Measurements from ENCODE around the gene TLE4. TPM values are rescaled to one million over a fixed set of nuclear protein-coding genes. Genes with fewer than 3 reads are reported as not detected.
"Not testable (repeated sequence)": the region's sequence is repeated elsewhere in the genome, so short reads cannot be mapped to it uniquely, and the experiment has no call there.

TLE4 gene
- total RNA-seq, 1 donor from 2014 or later: 20.7 TPM

DNA sequence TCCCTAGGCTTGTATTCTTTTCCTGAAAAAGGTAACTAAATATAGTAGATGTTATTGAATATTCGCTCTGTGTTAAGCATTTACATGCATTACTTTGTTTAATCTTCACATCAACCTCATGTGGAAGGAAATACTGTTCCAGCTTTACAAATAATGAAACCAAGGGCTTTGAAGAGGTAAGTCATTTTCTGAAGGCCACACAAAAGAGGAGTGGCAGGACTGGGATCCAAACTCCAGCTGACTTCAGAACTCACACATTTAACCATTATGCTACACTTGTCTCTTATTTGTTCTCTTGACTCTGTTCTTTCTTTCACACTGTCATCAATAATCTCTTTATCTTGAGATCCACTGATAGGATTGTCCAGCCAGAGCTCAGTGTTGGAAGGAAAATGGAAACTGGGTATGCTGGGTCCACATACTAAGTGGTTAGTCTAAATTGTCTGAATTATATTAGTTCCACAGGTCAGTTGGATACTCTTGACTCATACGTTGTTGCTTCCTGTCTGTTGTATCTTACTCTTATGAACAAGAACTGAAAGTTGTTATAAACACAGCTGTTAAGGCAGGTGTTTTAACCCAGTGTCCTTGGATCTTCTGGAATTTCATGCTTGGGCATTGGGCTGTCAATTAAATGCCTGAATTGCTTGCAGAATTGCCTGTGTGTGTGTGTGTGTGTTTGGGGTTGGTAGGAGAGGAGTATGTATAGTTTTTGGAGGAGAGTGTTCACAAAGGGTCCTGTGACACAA is 65.6 kb downstream of the TLE4 start:
- Mint-ChIP-seq H3K36me3 (ENCODE audit: low read depth) (peaks cover 29% of the 10 kb centered on the region), H3K27ac (no peak overlapping the region), H3K4me3 (ENCODE audit: low read depth) (no peak overlapping the region), H3K9me3 (peaks cover 5% of the 10 kb centered on the region), H3K27me3 (ENCODE audit: low read depth) (no peaks in the 10 kb centered on the region), H3K4me1 (ENCODE audit: low read depth) (peaks cover 42% of the 10 kb centered on the region)
- DNase-seq (ENCODE audit: low spot score): no peak
- intact Hi-C loops (cut with micrococcal nuclease): no loop called here

- Mint-ChIP-seq H3K9me3 (peaks cover 17% of the 10 kb centered on the region), H3K27ac (no peak overlapping the region), H3K4me1 (ENCODE audit: low read depth) (peaks cover 31% of the 10 kb centered on the region), H3K4me3 (ENCODE audit: low read depth) (no peak overlapping the region), H3K36me3 (ENCODE audit: low read depth) (peaks cover 38% of the 10 kb centered on the region), H3K27me3 (ENCODE audit: low read depth) (no peaks in the 10 kb centered on the region)
- DNase-seq (ENCODE audit: low spot score): no peak
- intact Hi-C loops (cut with micrococcal nuclease): no loop called here
These were observed 67.0 kb downstream of the TLE4 start for GRCh38 chr9:79638806-79639205.

DNA sequence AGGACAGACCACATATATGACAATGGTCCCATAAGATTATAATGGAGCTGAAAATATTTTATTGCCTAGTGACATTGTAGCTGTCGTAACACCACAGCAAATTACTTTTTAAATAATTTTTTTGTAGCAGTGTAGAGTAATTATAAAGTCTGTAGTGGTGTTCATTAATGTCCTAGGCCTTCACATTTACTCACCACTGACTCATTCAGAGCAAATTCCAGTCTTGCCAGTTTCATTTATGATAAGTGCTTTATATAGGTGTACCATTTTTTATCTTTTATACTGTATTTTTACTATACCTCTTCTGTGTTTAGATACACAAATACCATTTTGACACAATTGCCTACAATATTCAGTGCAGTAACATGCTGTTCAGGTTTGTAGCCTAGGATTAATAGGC is 67.6 kb downstream of the TLE4 start:
- intact Hi-C loops (cut with micrococcal nuclease): no loop called here
- no peak for DNase-seq (ENCODE audit: low spot score)
- Mint-ChIP-seq H3K27ac (no peak overlapping the region), H3K27me3 (ENCODE audit: low read depth) (no peaks in the 10 kb centered on the region), H3K36me3 (ENCODE audit: low read depth) (peaks cover 43% of the 10 kb centered on the region), H3K4me1 (ENCODE audit: low read depth) (peaks cover 31% of the 10 kb centered on the region), H3K9me3 (peaks cover 22% of the 10 kb centered on the region), H3K4me3 (ENCODE audit: low read depth) (no peak overlapping the region)

DNA sequence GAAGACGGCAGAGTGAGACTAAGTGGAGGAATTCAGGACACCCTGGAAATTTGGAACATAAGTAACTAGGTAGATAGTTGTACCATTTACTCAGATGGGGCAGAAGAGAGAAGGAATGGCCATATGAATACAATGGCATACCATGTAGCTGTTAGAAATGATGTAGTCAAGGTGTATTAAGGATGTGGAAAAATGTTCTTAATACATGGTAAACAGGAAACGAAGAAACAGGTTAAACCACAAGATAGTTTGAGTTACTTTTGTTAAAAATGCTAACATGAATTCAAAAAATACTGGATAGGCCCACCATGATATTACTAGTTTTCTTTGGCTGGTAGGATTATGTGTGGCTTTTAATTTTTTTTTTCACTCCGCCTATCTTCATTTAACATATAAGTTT is 68.3 kb downstream of the TLE4 start:
- H3K27ac Mint-ChIP-seq; intact Hi-C loops (cut with micrococcal nuclease); DNase-seq (ENCODE audit: low spot score); H3K4me3 Mint-ChIP-seq (ENCODE audit: low read depth); H3K27me3 Mint-ChIP-seq (ENCODE audit: low read depth): not testable (repeated sequence)
- H3K9me3 Mint-ChIP-seq: peaks cover 27% of the 10 kb centered on the region
- H3K36me3 Mint-ChIP-seq (ENCODE audit: low read depth): peaks cover 50% of the 10 kb centered on the region
- peaks cover 31% of the 10 kb centered on the region for H3K4me1 Mint-ChIP-seq (ENCODE audit: low read depth)

DNA sequence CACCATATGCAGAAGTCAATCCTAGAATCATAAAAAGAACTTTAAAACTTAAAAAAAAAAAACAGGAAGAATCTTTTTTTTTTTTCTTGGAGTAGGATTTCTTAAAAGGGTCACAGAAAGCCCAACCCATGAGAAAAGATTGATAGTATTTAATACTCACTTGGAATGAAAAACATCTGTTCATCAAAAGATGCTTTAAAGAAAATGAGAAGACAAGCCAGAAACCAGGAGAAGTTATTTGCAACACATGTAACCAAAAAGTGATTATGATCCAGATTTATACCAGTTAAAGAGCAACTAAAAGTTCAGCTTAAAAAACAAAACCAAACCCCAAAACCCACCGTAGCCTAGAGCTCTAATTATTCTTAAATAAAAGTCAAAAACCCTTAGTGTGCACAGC is 69.3 kb downstream of the TLE4 start:
- Mint-ChIP-seq H3K4me1 (ENCODE audit: low read depth) (peaks cover 26% of the 10 kb centered on the region), H3K27me3 (ENCODE audit: low read depth) (no peaks in the 10 kb centered on the region)
- intact Hi-C loops (cut with micrococcal nuclease): no loop called here

DNA sequence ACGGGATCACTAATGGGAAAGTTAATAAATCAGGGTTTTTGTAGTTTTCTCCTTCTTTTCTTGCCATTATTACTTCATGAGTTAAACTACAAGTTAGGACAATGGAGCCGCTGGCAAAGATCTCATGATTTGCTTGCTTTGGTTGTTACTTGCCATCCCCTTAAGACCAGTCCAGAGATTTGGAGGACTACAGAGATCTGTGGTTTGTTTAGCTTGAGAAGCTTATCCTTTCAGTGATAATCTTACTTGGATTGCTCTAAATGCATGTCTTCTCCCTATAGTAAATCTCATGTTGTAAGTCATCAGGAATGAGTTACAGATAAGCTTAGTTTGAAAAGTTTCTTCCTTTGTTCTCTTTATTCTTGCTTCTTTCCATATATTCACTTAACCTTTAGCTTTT is 70.9 kb downstream of the TLE4 start:
- intact Hi-C loops (cut with micrococcal nuclease): no loop called here
- no peak for DNase-seq (ENCODE audit: low spot score)
- Mint-ChIP-seq H3K36me3 (ENCODE audit: low read depth) (peaks cover 46% of the 10 kb centered on the region), H3K4me1 (ENCODE audit: low read depth) (peaks cover 14% of the 10 kb centered on the region), H3K9me3 (peaks cover 27% of the 10 kb centered on the region), H3K4me3 (ENCODE audit: low read depth) (no peak overlapping the region), H3K27ac (no peak overlapping the region), H3K27me3 (ENCODE audit: low read depth) (no peaks in the 10 kb centered on the region)

More for the DNA sequence above, 69.3 kb downstream of the TLE4 start:
- DNase-seq (ENCODE audit: low spot score): no peak
- Mint-ChIP-seq H3K27ac (no peak overlapping the region), H3K9me3 (peaks cover 27% of the 10 kb centered on the region), H3K36me3 (ENCODE audit: low read depth) (peaks cover 53% of the 10 kb centered on the region), H3K4me3 (ENCODE audit: low read depth) (no peak overlapping the region)

DNA sequence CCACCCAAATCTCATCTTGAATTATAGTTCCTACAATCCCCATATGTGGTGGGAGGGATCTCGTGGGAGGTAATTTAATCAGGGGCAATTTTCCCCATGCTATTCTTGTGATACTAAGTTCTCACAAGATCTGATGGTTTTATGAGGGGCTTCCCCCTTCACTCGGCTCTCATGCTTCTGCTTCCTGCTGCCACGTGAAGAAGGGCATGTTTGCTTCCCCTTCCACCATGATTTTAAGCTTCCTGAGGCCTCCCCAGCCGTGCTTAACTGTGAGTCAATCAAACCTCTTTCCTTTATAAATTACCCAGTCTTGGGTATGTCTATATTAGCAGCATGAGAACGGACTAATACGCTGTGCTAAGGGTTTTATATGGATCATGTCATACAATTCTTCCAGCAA is 72.3 kb downstream of the TLE4 start:
- Mint-ChIP-seq H3K9me3 (peaks cover 23% of the 10 kb centered on the region), H3K4me3 (ENCODE audit: low read depth) (no peak overlapping the region), H3K27me3 (ENCODE audit: low read depth) (no peaks in the 10 kb centered on the region), H3K4me1 (ENCODE audit: low read depth) (peaks cover 11% of the 10 kb centered on the region), H3K36me3 (ENCODE audit: low read depth) (peaks cover 37% of the 10 kb centered on the region), H3K27ac (no peak overlapping the region)
- no peak for DNase-seq (ENCODE audit: low spot score)
- intact Hi-C loops (cut with micrococcal nuclease): no loop called here

DNA sequence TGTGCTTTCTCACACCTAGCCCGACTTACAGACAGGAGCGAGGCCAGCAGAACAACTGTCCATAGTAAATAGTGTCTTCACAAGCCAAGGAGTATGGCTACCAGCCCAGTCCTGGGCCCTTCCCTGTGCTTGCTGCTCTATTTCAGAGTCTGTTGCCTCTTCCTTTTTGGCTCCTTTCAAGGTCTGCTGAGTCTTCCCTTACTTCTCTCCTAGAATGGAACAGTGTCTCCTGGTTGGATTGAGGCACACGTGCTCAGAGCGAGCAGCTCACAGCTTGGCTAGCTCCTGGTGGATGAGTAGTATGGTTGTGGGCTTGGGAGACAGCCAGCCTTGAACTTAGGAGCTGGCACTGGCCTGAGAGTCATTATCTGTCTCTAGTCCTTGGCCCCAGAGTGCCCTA is 72.8 kb downstream of the TLE4 start:
- H3K27me3 Mint-ChIP-seq (ENCODE audit: low read depth): no peaks in the 10 kb centered on the region

DNA sequence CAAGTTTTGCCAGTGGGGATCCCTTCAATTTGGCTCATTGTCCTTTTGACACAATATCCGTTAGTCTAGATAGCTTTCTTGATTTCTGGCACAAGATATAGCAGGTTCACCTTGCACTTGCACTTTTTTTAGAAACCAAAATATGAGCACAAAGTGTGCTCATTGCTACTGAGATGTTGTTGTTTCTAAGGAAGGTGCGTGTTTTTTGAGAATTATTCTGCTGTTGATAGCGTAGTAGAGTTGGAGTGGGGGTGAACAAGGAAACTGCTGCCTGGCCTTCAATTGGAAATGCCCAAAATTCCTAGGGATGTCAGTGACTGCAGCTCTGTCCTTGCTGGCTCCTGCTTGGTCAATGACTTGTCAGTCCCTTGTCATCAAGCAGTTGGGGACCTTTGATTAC is 73.3 kb downstream of the TLE4 start:
- Mint-ChIP-seq H3K27ac (no peak overlapping the region), H3K9me3 (peaks cover 23% of the 10 kb centered on the region), H3K4me1 (ENCODE audit: low read depth) (peaks cover 3% of the 10 kb centered on the region), H3K27me3 (ENCODE audit: low read depth) (no peaks in the 10 kb centered on the region), H3K4me3 (ENCODE audit: low read depth) (no peak overlapping the region), H3K36me3 (ENCODE audit: low read depth) (peaks cover 34% of the 10 kb centered on the region)
- intact Hi-C loops (cut with micrococcal nuclease): no loop called here
- DNase-seq (ENCODE audit: low spot score): no peak

More for the DNA sequence above, 72.8 kb downstream of the TLE4 start:
- DNase-seq (ENCODE audit: low spot score): no peak
- H3K27ac Mint-ChIP-seq: no peak overlapping the region
- peaks cover 37% of the 10 kb centered on the region for H3K36me3 Mint-ChIP-seq (ENCODE audit: low read depth)
- peaks cover 8% of the 10 kb centered on the region for H3K4me1 Mint-ChIP-seq (ENCODE audit: low read depth)
- H3K9me3 Mint-ChIP-seq: peaks cover 23% of the 10 kb centered on the region
- no peak overlapping the region for H3K4me3 Mint-ChIP-seq (ENCODE audit: low read depth)
- intact Hi-C loops (cut with micrococcal nuclease): no loop called here

- Mint-ChIP-seq H3K27me3 (ENCODE audit: low read depth) (no peaks in the 10 kb centered on the region), H3K27ac (no peak overlapping the region), H3K36me3 (ENCODE audit: low read depth) (peaks cover 32% of the 10 kb centered on the region), H3K9me3 (peaks cover 23% of the 10 kb centered on the region), H3K4me3 (ENCODE audit: low read depth) (no peak overlapping the region), H3K4me1 (ENCODE audit: low read depth) (no peaks in the 10 kb centered on the region)
- intact Hi-C loops (cut with micrococcal nuclease): no loop called here
- no peak for DNase-seq (ENCODE audit: low spot score)
These were observed 74.3 kb downstream of the TLE4 start for GRCh38 chr9:79646096-79646495.

- H3K9me3 Mint-ChIP-seq: no peaks in the 10 kb centered on the region
- intact Hi-C loops (cut with micrococcal nuclease): no loop called here
- H3K4me1 Mint-ChIP-seq (ENCODE audit: low read depth): peaks cover 2% of the 10 kb centered on the region
- H3K36me3 Mint-ChIP-seq (ENCODE audit: low read depth): peaks cover 12% of the 10 kb centered on the region
- H3K4me3 Mint-ChIP-seq (ENCODE audit: low read depth): no peak overlapping the region
- no peak overlapping the region for H3K27ac Mint-ChIP-seq
- no peak for DNase-seq (ENCODE audit: low spot score)
- no peaks in the 10 kb centered on the region for H3K27me3 Mint-ChIP-seq (ENCODE audit: low read depth)
These were observed 79.6 kb downstream of the TLE4 start for GRCh38 chr9:79651251-79651795.

GRCh38 chr9:79652598-79652997 is 80.8 kb downstream of the TLE4 start:
- DNase-seq (ENCODE audit: low spot score): no peak
- Mint-ChIP-seq H3K27ac (no peak overlapping the region), H3K36me3 (ENCODE audit: low read depth) (peaks cover 22% of the 10 kb centered on the region), H3K27me3 (ENCODE audit: low read depth) (no peaks in the 10 kb centered on the region), H3K4me1 (ENCODE audit: low read depth) (peaks cover 2% of the 10 kb centered on the region), H3K4me3 (ENCODE audit: low read depth) (no peak overlapping the region), H3K9me3 (no peaks in the 10 kb centered on the region)
- intact Hi-C loops (cut with micrococcal nuclease): no loop called here

DNA sequence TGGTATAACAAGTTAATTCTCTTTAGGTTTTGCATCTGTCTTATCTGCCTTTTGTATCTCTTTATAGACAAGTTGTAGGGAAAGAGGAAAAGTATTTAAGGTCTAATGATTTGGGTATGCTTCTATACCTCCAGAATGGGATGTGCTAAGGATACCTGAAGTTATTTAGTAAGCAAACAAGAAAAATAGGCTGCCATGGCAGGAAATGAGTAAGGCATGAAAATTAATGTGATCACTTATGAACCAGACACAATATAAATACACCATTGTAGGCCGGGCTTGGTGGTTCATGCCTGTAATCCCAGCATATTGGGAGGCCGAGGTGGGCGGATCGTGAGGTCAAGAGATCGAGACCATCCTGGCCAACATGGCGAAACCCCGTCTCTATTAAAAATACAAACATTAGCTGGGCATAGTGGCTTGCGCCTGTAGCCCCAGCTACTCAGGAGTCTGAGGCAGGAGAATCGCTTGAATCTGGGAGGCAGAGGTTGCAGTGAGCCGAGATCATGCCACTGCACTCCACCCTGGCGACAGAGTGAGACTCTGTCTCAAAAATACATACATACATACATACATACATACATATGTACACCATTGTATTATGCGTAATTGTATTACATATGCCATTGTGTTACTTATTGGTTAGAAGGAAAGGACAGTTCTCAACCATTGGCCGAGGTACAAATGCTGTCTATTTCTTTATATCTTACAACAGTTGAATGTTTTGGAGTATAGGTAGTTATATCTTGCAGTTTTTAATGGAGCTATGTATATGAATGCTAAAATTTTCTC is 83.0 kb downstream of the TLE4 start:
- intact Hi-C loops (cut with micrococcal nuclease); DNase-seq (ENCODE audit: low spot score); H3K4me1 Mint-ChIP-seq (ENCODE audit: low read depth); H3K27me3 Mint-ChIP-seq (ENCODE audit: low read depth); H3K9me3 Mint-ChIP-seq; H3K4me3 Mint-ChIP-seq (ENCODE audit: low read depth); H3K27ac Mint-ChIP-seq: not testable (repeated sequence)
- H3K36me3 Mint-ChIP-seq (ENCODE audit: low read depth): peaks cover 25% of the 10 kb centered on the region
